ENCODE measurements around the gene PAX5.
"Not testable (repeated sequence)": the region's sequence is repeated elsewhere in the genome, so short reads cannot be mapped to it uniquely, and the experiment has no call there.

The PAX5 gene

GRCh38 chr9:37062336-37062735, 28.3 kb upstream of the PAX5 start:
- Histone ChIP-seq H3K27me3 (no peaks in the 10 kb centered on the region), H3K4me2 (peak overlapping the region in 7 of 11 experiments; percentile 0 to 52 (median 47); a peak in 9 of 22 replicates), H3K4me3 (no peak overlapping the region), H3K4me1 (peaks cover 11 to 24% (median 18%) of the 10 kb centered on the region in 10 experiments), H3K27ac (peak overlapping the region in 2 of 11 experiments; percentile 11 to 27; a peak in 3 of 22 replicates), H4K20me1 (no peaks in the 10 kb centered on the region), H3K9ac (no peak overlapping the region), H3K9me3 (replicated peaks in 1 of 11) (0 out of 22 replicates have a peak, but pooled peaks cover 0 to 3% (median 0%) of the 10 kb centered on the region in 11 experiments), H3K36me3 (no peaks in the 10 kb centered on the region)
- TF ChIP-seq Cebpa-rat (IDR thresholded peaks at IDR 0.05) = peak in 3 of 11 experiments; percentile 20 to 38 (median 32); a peak in 3 of 22 replicates

DNA sequence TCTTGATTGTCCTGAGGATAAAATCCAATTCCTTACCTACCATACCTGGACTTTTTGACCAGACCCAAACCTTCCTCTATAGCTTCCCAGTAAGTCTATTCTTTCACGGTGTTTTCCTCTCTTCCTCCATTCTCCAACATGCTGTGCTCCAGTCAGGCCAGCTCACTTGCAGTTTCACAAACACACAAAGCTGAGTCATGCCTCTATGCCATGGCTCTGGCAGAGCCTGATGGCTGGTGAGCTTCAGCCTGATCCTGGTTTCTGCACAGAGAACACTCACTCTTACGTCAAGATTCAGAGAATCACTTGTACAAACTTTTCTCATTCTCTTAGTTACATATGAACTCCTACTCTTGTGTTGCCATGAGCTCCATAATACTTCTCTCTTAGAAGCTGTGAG, 27.7 kb upstream of the PAX5 start:
- Histone ChIP-seq H3K4me1 (peaks cover 11 to 24% (median 18%) of the 10 kb centered on the region in 10 experiments), H3K4me3 (no peak overlapping the region), H3K4me2 (peak overlapping the region in 7 of 11 experiments; percentile 0 to 52 (median 47); a peak in 9 of 22 replicates), H4K20me1 (no peaks in the 10 kb centered on the region), H3K9ac (no peak overlapping the region), H3K27me3 (no peaks in the 10 kb centered on the region), H3K9me3 (replicated peaks in 1 of 11) (no peaks in the 10 kb centered on the region), H3K36me3 (no peaks in the 10 kb centered on the region), H3K27ac (peak overlapping the region in 2 of 11 experiments; percentile 11 to 27; a peak in 4 of 22 replicates)
- no peak for TF ChIP-seq Cebpa-rat (IDR thresholded peaks at IDR 0.05)

DNA sequence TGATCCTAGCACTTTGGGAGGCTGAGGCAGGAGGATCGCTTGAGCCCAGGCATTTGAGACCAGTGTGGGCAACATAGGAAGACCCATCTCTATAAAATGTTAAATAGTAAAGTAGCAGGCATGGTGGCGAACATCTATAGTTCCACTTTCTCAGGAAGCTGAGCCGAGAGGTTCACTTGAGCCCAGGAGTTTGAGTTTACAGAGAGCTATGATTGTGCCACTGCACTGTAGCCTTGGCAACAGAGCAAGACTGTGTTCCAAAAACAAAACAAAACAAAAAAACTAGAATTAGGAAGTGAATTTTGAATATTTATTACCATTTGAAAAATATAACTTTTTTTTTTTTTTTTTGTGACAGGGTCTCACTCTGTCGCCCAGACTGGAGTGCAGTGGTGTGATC, 26.8 kb upstream of the PAX5 start:
- no peak for TF ChIP-seq Cebpa-rat (IDR thresholded peaks at IDR 0.05)
- peaks cover 3 to 18% (median 13%) of the 10 kb centered on the region in 10 experiments for H3K4me1 ChIP-seq
- H3K4me2 ChIP-seq = no peak overlapping the region
- H3K27me3 ChIP-seq = no peaks in the 10 kb centered on the region
- no peak overlapping the region; a peak in 1 of 22 replicates for H3K27ac ChIP-seq
- H3K36me3 ChIP-seq = no peaks in the 10 kb centered on the region
- H3K9ac ChIP-seq = no peak overlapping the region
- H3K4me3 ChIP-seq = no peak overlapping the region
- H3K9me3 ChIP-seq (replicated peaks in 1 of 11) = no peaks in the 10 kb centered on the region
- no peaks in the 10 kb centered on the region for H4K20me1 ChIP-seq

- H3K4me2 ChIP-seq = no peak overlapping the region
- no peak overlapping the region for H3K4me3 ChIP-seq
- H4K20me1 ChIP-seq = no peaks in the 10 kb centered on the region
- no peak overlapping the region for H3K9ac ChIP-seq
- no peak for TF ChIP-seq Cebpa-rat (IDR thresholded peaks at IDR 0.05)
- H3K36me3 ChIP-seq = no peaks in the 10 kb centered on the region
- peaks cover 0 to 22% (median 19%) of the 10 kb centered on the region in 11 experiments; a peak in 17 of 22 replicates for H3K27me3 ChIP-seq
- H3K9me3 ChIP-seq (replicated peaks in 1 of 11) = no peaks in the 10 kb centered on the region
- H3K4me1 ChIP-seq = peaks cover 0 to under 1% (median 0%) of the 10 kb centered on the region in 10 experiments; a peak in 1 of 20 replicates
- no peak overlapping the region for H3K27ac ChIP-seq
These were observed 22.2 kb upstream of the PAX5 start for GRCh38 chr9:37056046-37056920.

- H3K27ac ChIP-seq; H3K4me1 ChIP-seq; H4K20me1 ChIP-seq; H3K4me3 ChIP-seq; H3K36me3 ChIP-seq; H3K9me3 ChIP-seq (replicated peaks in 1 of 11); H3K9ac ChIP-seq; H3K4me2 ChIP-seq: not testable (repeated sequence)
- peaks cover 0 to 22% (median 19%) of the 10 kb centered on the region in 11 experiments; a peak in 17 of 22 replicates for H3K27me3 ChIP-seq
These were observed 20.3 kb upstream of the PAX5 start for GRCh38 chr9:37054363-37054720.

DNA sequence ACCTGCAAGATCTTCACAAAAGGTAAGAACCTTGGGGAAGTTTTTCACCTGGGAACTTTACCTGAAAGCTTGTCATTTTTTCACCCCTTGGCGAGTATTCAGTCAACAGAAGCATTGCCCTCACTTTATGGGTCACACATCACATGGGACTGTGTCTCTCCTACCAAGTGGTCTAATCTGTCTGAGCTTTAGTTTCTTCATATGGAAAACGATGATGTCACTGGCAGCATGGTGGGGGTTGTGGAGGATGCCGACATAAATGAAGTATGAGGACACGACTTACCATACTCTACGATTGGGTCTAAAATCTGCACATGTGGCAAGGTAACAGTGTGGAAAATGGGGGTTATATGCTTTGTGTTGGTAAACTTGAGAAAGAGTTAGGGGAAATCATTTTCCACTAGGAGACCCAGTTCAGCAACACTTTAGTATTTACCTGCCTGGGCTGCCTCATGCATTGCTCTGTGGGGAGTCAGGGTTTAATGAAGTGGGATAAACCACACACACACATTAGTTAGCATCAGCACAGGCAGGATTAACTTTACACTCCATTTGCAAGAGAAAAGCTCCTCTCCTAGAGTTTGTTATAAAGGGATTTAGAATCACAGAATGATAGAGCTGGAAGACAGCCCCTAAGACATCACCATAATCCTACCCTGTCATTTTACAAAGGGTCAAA, 19.8 kb upstream of the PAX5 start:
- no peaks in the 10 kb centered on the region for H3K4me1 ChIP-seq
- H3K4me3 ChIP-seq = no peak overlapping the region
- no peak overlapping the region for H3K9ac ChIP-seq
- TF ChIP-seq Cebpa-rat (IDR thresholded peaks at IDR 0.05) = no peak
- H4K20me1 ChIP-seq = no peaks in the 10 kb centered on the region
- no peaks in the 10 kb centered on the region for H3K36me3 ChIP-seq
- no peak overlapping the region for H3K27ac ChIP-seq
- no peak overlapping the region for H3K4me2 ChIP-seq
- H3K27me3 ChIP-seq = peaks cover 0 to 22% (median 19%) of the 10 kb centered on the region in 11 experiments; a peak in 17 of 22 replicates
- H3K9me3 ChIP-seq (replicated peaks in 1 of 11) = no peaks in the 10 kb centered on the region

DNA sequence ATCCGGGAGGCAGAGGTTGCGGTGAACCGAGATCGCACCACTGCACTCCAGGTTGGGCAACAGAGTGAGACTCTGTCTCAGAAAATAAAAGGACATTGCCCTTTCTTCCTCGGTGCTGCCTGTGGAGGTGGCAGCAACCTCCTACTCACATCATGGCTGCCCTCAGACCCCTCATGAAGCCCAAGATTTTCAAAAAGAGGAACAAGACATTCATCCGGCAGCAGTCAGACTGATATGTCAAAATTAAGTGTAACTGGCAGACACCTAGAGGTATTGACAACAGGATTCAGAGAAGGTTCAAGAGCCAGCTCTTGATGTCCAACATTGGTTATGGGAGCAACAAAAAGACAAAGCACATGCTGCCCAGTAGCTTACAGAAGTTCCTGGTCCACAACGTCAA, 12.6 kb upstream of the PAX5 start:
- Histone ChIP-seq H3K4me1 (peaks cover 0 to 4% (median 0%) of the 10 kb centered on the region in 10 experiments; a peak in 1 of 20 replicates), H4K20me1 (no peaks in the 10 kb centered on the region), H3K9me3 (replicated peaks in 1 of 11) (no peaks in the 10 kb centered on the region), H3K27ac (no peak overlapping the region), H3K4me2 (peak overlapping the region in 2 of 11 experiments; percentile 3 to 19; a peak in 1 of 22 replicates), H3K36me3 (no peaks in the 10 kb centered on the region), H3K9ac (no peak overlapping the region), H3K27me3 (peaks cover 1 to 13% (median 7%) of the 10 kb centered on the region in 11 experiments; a peak in 18 of 22 replicates), H3K4me3 (no peak overlapping the region)
- TF ChIP-seq Cebpa-rat (IDR thresholded peaks at IDR 0.05) = no peak

GRCh38 chr9:37042421-37042820, 8.4 kb upstream of the PAX5 start:
- peaks cover 0 to 27% (median 9%) of the 10 kb centered on the region in 11 experiments; a peak in 9 of 22 replicates for H4K20me1 ChIP-seq
- H3K4me1 ChIP-seq = peaks cover 30 to 38% (median 33%) of the 10 kb centered on the region in 10 experiments
- no peak overlapping the region for H3K4me2 ChIP-seq
- TF ChIP-seq Cebpa-rat (IDR thresholded peaks at IDR 0.05) = no peak
- H3K9me3 ChIP-seq (replicated peaks in 1 of 11) = no peaks in the 10 kb centered on the region
- H3K27me3 ChIP-seq = peaks cover 44 to 55% (median 50%) of the 10 kb centered on the region in 11 experiments
- H3K36me3 ChIP-seq = no peaks in the 10 kb centered on the region
- H3K4me3 ChIP-seq = no peak overlapping the region
- no peak overlapping the region for H3K27ac ChIP-seq
- no peak overlapping the region for H3K9ac ChIP-seq
